Measurements from ENCODE around the gene CLTB. TPM values are rescaled to one million over a fixed set of nuclear protein-coding genes. Genes with fewer than 3 reads are reported as not detected.

Gene CLTB
- total and polyA plus RNA-seq, 4 donors, result 14.2 to 49.4 (median 38.6) TPM

DNA sequence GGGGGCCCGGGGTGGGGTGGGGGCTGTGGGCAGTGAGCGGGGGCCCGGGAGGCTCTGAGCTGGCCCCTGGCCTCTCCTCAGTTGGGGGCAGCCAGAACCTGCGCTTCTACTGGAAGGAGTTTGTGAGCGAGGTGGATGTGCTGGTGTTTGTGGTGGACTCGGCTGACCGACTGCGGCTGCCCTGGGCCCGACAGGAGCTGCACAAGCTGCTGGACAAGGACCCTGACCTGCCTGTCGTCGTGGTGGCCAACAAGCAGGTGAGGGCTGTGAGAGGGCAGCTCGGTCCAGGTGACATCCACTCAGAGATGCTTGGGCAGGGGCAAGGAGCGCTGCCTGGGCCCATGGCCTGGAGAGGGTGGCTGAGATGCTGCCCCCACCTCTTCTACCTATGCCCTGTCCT is 47.6 kb downstream of the CLTB start:
- no peak overlapping the region for H3K27ac ChIP-seq (ENCODE audit: low read depth in 1 of 2, low read length in 2 of 2)
- no peak overlapping the region for H3K4me3 ChIP-seq (ENCODE audit: low read depth in 1 of 3, low read length in 3 of 3)
- TF ChIP-seq HNF4A (conservative IDR thresholded peaks at IDR 0.05), result no peak
- TF ChIP-seq, protein P1, sequence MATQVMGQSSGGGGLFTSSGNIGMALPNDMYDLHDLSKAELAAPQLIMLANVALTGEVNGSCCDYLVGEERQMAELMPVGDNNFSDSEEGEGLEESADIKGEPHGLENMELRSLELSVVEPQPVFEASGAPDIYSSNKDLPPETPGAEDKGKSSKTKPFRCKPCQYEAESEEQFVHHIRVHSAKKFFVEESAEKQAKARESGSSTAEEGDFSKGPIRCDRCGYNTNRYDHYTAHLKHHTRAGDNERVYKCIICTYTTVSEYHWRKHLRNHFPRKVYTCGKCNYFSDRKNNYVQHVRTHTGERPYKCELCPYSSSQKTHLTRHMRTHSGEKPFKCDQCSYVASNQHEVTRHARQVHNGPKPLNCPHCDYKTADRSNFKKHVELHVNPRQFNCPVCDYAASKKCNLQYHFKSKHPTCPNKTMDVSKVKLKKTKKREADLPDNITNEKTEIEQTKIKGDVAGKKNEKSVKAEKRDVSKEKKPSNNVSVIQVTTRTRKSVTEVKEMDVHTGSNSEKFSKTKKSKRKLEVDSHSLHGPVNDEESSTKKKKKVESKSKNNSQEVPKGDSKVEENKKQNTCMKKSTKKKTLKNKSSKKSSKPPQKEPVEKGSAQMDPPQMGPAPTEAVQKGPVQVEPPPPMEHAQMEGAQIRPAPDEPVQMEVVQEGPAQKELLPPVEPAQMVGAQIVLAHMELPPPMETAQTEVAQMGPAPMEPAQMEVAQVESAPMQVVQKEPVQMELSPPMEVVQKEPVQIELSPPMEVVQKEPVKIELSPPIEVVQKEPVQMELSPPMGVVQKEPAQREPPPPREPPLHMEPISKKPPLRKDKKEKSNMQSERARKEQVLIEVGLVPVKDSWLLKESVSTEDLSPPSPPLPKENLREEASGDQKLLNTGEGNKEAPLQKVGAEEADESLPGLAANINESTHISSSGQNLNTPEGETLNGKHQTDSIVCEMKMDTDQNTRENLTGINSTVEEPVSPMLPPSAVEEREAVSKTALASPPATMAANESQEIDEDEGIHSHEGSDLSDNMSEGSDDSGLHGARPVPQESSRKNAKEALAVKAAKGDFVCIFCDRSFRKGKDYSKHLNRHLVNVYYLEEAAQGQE (IDR thresholded peaks at IDR 0.05), result no peak
- TF ChIP-seq, protein P2, sequence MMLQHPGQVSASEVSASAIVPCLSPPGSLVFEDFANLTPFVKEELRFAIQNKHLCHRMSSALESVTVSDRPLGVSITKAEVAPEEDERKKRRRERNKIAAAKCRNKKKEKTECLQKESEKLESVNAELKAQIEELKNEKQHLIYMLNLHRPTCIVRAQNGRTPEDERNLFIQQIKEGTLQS (IDR thresholded peaks at IDR 0.05), result no peak
- TF ChIP-seq, protein P3, sequence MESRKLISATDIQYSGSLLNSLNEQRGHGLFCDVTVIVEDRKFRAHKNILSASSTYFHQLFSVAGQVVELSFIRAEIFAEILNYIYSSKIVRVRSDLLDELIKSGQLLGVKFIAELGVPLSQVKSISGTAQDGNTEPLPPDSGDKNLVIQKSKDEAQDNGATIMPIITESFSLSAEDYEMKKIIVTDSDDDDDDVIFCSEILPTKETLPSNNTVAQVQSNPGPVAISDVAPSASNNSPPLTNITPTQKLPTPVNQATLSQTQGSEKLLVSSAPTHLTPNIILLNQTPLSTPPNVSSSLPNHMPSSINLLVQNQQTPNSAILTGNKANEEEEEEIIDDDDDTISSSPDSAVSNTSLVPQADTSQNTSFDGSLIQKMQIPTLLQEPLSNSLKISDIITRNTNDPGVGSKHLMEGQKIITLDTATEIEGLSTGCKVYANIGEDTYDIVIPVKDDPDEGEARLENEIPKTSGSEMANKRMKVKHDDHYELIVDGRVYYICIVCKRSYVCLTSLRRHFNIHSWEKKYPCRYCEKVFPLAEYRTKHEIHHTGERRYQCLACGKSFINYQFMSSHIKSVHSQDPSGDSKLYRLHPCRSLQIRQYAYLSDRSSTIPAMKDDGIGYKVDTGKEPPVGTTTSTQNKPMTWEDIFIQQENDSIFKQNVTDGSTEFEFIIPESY (IDR thresholded peaks at IDR 0.05), result no peak
- no peak for TF ChIP-seq HNF4G (IDR thresholded peaks at IDR 0.05)
- TF ChIP-seq RAD21 (IDR thresholded peaks at IDR 0.05), result no peak
- TF ChIP-seq, protein P4, sequence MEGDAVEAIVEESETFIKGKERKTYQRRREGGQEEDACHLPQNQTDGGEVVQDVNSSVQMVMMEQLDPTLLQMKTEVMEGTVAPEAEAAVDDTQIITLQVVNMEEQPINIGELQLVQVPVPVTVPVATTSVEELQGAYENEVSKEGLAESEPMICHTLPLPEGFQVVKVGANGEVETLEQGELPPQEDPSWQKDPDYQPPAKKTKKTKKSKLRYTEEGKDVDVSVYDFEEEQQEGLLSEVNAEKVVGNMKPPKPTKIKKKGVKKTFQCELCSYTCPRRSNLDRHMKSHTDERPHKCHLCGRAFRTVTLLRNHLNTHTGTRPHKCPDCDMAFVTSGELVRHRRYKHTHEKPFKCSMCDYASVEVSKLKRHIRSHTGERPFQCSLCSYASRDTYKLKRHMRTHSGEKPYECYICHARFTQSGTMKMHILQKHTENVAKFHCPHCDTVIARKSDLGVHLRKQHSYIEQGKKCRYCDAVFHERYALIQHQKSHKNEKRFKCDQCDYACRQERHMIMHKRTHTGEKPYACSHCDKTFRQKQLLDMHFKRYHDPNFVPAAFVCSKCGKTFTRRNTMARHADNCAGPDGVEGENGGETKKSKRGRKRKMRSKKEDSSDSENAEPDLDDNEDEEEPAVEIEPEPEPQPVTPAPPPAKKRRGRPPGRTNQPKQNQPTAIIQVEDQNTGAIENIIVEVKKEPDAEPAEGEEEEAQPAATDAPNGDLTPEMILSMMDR (IDR thresholded peaks at IDR 0.05; ENCODE audit: low read depth, low read length, missing input control), result no peak
- TF ChIP-seq NR2F2 (IDR thresholded peaks at IDR 0.05), result no peak
- no peak for TF ChIP-seq GABPA (IDR thresholded peaks at IDR 0.05 in 1 of 2, conservative IDR thresholded peaks at IDR 0.05 in 1 of 2)
- TF ChIP-seq, protein P5, sequence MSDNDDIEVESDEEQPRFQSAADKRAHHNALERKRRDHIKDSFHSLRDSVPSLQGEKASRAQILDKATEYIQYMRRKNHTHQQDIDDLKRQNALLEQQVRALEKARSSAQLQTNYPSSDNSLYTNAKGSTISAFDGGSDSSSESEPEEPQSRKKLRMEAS (IDR thresholded peaks at IDR 0.05), result no peak
- TF ChIP-seq TAF1 (conservative IDR thresholded peaks at IDR 0.05), result no peak
- no peak for TF ChIP-seq FOXA1 (IDR thresholded peaks at IDR 0.05)
- no peak for TF ChIP-seq FOXA2 (IDR thresholded peaks at IDR 0.05)
- no peak for TF ChIP-seq JUND (IDR thresholded peaks at IDR 0.05)
- no peak for TF ChIP-seq RXRA (IDR thresholded peaks at IDR 0.05)
- H3K9me3 ChIP-seq (ENCODE audit: control insufficient read depth in 4 of 4, low read length in 3 of 4), result no peaks in the 10 kb centered on the region
- H3K36me3 ChIP-seq (ENCODE audit: control insufficient read depth in 4 of 4, insufficient read depth in 3 of 4, low read depth in 1 of 4, low read length in 3 of 4), result no peaks in the 10 kb centered on the region
- no peak for DNase-seq (ENCODE audit: low spot score)
- H3K27me3 ChIP-seq (ENCODE audit: control insufficient read depth in 4 of 4, insufficient read depth in 4 of 4, low read length in 3 of 4), result no peaks in the 10 kb centered on the region
- H3K9ac ChIP-seq (ENCODE audit: low read depth in 1 of 2, low read length in 2 of 2), result no peak overlapping the region
- WGBS, result 97% methylated on average over 13 of the region's 13 CpGs
- peaks cover 3 to 16% (median 9%) of the 10 kb centered on the region in 4 donors for H3K4me1 ChIP-seq (ENCODE audit: control insufficient read depth in 4 of 4, insufficient read depth in 4 of 4, low read length in 3 of 4)

All from liver (tissue), 9 donors.